Measurements from ENCODE around the gene CDH23. TPM values are rescaled to one million over a fixed set of nuclear protein-coding genes. Genes with fewer than 3 reads are reported as not detected.

Gene CDH23
- total and polyA plus RNA-seq, 9 of the 15 experiments (the other 6 are each of a cell fraction or from before 2014, with no cell fraction given), result 0.18 to 1.2 (median 0.47) TPM

- peak; percentile 71; the same call in 1 of the 2 replicates for TF ChIP-seq REST (IDR thresholded peaks at IDR 0.05; ENCODE audit: borderline replicate concordance)
- no peak for TF ChIP-seq REST (CRISPR knock-in tag; IDR thresholded peaks at IDR 0.05; ENCODE audit: low read depth)
- TF ChIP-seq CREM (IDR thresholded peaks at IDR 0.05; ENCODE audit: low read depth), result peak; percentile 45; the same call in 1 of the 2 replicates
- TF ChIP-seq E2F3 (CRISPR knock-in tag; IDR thresholded peaks at IDR 0.05), result 0 out of 2 replicates have a peak, but pooled peaks have one; percentile 9
- TF ChIP-seq UBTF (IDR thresholded peaks at IDR 0.05; ENCODE audit: borderline replicate concordance in 1 of 2, low read depth in 2 of 2, low read length in 2 of 2), result no peak
- TF ChIP-seq SMC3 (conservative IDR thresholded peaks at IDR 0.05; ENCODE audit: insufficient read depth, low read depth, low read length), result peak; percentile 92
- 0 out of 2 replicates have a peak, but pooled peaks have one; percentile 19 for TF ChIP-seq ZNF511 (CRISPR knock-in tag; IDR thresholded peaks at IDR 0.05)
- no peak for TF ChIP-seq NFIC (IDR thresholded peaks at IDR 0.05)
- peak; percentile 83 for TF ChIP-seq ESRRA (IDR thresholded peaks at IDR 0.05; ENCODE audit: borderline replicate concordance, low read depth)
- peak; percentile 89; the same call in 1 of the 2 replicates for TF ChIP-seq STAG1 (CRISPR knock-in tag; IDR thresholded peaks at IDR 0.05; ENCODE audit: borderline replicate concordance)
- TF ChIP-seq, protein P1, sequence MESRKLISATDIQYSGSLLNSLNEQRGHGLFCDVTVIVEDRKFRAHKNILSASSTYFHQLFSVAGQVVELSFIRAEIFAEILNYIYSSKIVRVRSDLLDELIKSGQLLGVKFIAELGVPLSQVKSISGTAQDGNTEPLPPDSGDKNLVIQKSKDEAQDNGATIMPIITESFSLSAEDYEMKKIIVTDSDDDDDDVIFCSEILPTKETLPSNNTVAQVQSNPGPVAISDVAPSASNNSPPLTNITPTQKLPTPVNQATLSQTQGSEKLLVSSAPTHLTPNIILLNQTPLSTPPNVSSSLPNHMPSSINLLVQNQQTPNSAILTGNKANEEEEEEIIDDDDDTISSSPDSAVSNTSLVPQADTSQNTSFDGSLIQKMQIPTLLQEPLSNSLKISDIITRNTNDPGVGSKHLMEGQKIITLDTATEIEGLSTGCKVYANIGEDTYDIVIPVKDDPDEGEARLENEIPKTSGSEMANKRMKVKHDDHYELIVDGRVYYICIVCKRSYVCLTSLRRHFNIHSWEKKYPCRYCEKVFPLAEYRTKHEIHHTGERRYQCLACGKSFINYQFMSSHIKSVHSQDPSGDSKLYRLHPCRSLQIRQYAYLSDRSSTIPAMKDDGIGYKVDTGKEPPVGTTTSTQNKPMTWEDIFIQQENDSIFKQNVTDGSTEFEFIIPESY (CRISPR knock-in tag; IDR thresholded peaks at IDR 0.05), result 0 out of 2 replicates have a peak, but pooled peaks have one; percentile 16
- TF ChIP-seq, protein P2, sequence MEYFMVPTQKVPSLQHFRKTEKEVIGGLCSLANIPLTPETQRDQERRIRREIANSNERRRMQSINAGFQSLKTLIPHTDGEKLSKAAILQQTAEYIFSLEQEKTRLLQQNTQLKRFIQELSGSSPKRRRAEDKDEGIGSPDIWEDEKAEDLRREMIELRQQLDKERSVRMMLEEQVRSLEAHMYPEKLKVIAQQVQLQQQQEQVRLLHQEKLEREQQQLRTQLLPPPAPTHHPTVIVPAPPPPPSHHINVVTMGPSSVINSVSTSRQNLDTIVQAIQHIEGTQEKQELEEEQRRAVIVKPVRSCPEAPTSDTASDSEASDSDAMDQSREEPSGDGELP (CRISPR knock-in tag; IDR thresholded peaks at IDR 0.05; ENCODE audit: borderline replicate concordance), result peak; percentile 51; the same call in 1 of the 2 replicates
Measured at GRCh38 chr10:71383972-71384687, 12.6 kb upstream of the CDH23 start (continued).
